H1 (cell line): ENCODE results near the gene PCDHA1. TPM values are rescaled to one million over a fixed set of nuclear protein-coding genes. Genes with fewer than 3 reads are reported as not detected.

ENCODE experiments used
- CTCF ChIA-PET: fragments of 300-600 bp; sonication (Branson Sonifier 250); formaldehyde crosslinking; loops from one replicate; lab custom pipeline; 2021; ENCODE audit not compliant: partially characterized antibody; lab: Charles Lee
- POLR2A ChIA-PET: fragments of 300-600 bp; sonication (Branson Sonifier 250); formaldehyde crosslinking; loops from one replicate; lab custom pipeline; 2021; ENCODE audit warnings: inconsistent platforms; ENCODE audit not compliant: partially characterized antibody; lab: Charles Lee
- DNase-seq, 2 experiments: peaks; one replicate each; pipeline versions ENCODE4 v3.0.0 to v3.0.0-alpha.2; 2010 to 2022; ENCODE audit warnings: low spot score in 2 of 2, low read depth in 1 of 2, mixed read lengths in 1 of 2
- FAIRE-seq: peaks from 2 replicates; lab custom pipeline; 2011; peaks lifted over from hg19 to GRCh38; lab: Jason Lieb, UNC
- H2AFZ ChIP-seq: 2 replicates; pipeline ENCODE4 v1.8.1; 2012; ENCODE audit warnings: low read length, inconsistent platforms
- H2AK5ac ChIP-seq: 2 replicates; pipeline ENCODE4 v1.6.1; 2013; ENCODE audit warnings: low read depth, low read length
- H2BK120ac ChIP-seq: replicated peaks from 2 replicates; pipeline ENCODE3; 2013; ENCODE audit warnings: low read depth, low read length, inconsistent platforms
- H2BK12ac ChIP-seq: 2 replicates; pipeline ENCODE4 v1.6.1; 2013; ENCODE audit warnings: low read depth, low read length
- H2BK15ac ChIP-seq: 2 replicates; pipeline ENCODE4 v1.6.1; 2013; ENCODE audit warnings: low read length
- H2BK20ac ChIP-seq: 2 replicates; pipeline ENCODE4 v1.6.1; 2013; ENCODE audit warnings: low read length
- H2BK5ac ChIP-seq: 2 replicates; pipeline ENCODE4 v1.6.1; 2013; ENCODE audit warnings: low read depth, low read length
- H3K14ac ChIP-seq: 2 replicates; pipeline ENCODE4 v1.6.1; 2013; ENCODE audit warnings: inconsistent platforms; ENCODE audit not compliant: insufficient read length
- H3K18ac ChIP-seq: 2 replicates; pipeline ENCODE4 v1.6.1; 2013; ENCODE audit warnings: low read length; ENCODE audit errors: extremely low read depth
- H3K23ac ChIP-seq: 2 replicates; pipeline ENCODE4 v1.6.1; 2013; ENCODE audit warnings: inconsistent platforms; ENCODE audit not compliant: insufficient read length
- H3K23me2 ChIP-seq: 2 replicates; pipeline ENCODE4 v1.6.1; 2013; ENCODE audit warnings: low read depth, low read length
- H3K27ac ChIP-seq: 2 replicates; pipeline ENCODE4 v1.6.1; 2011; ENCODE audit warnings: low read depth, low read length, inconsistent platforms
- H3K27me3 ChIP-seq, 4 experiments: replicated peaks in 1 of 4; 1 replicate in 1 of 4; 2 replicates in 3 of 4; pipeline versions ENCODE4 v1.6.1 to v1.8.1; 2011 to 2013; ENCODE audit warnings: low read length in 3 of 4, mild to moderate bottlenecking in 3 of 4, inconsistent platforms in 2 of 4, mixed read lengths in 2 of 4, moderate library complexity in 1 of 4; ENCODE audit not compliant: control insufficient read depth in 3 of 4, insufficient read depth in 3 of 4; ENCODE audit errors: extremely low read depth in 1 of 4
- H3K36me3 ChIP-seq, 4 experiments: 2 replicates each; pipeline versions ENCODE4 v1.6.1 to v1.8.1; 2011 to 2013; ENCODE audit warnings: mild to moderate bottlenecking in 4 of 4, low read length in 3 of 4, moderate library complexity in 2 of 4, control low read depth in 1 of 4, inconsistent platforms in 1 of 4; ENCODE audit not compliant: insufficient read depth in 4 of 4, control insufficient read depth in 2 of 4
- H3K4ac ChIP-seq: replicated peaks from 2 replicates; pipeline ENCODE3; 2013; ENCODE audit warnings: low read length, low read depth, mixed read lengths, inconsistent platforms; ENCODE audit not compliant: insufficient read length
- H3K4me1 ChIP-seq, 4 experiments: replicated peaks in 1 of 4; 1 replicate in 1 of 4; 2 replicates in 3 of 4; pipeline versions ENCODE4 v1.6.1 to v1.8.1; 2011 to 2013; ENCODE audit warnings: low read length in 3 of 4, inconsistent platforms in 2 of 4, mixed read lengths in 1 of 4; ENCODE audit not compliant: insufficient read depth in 4 of 4, control insufficient read depth in 3 of 4
- H3K4me2 ChIP-seq, 2 experiments: 2 replicates each; pipeline versions ENCODE4 v1.6.1 to v1.8.1; 2011 to 2013; ENCODE audit warnings: low read depth in 2 of 2, low read length in 2 of 2, control low read depth in 1 of 2, inconsistent platforms in 1 of 2, mild to moderate bottlenecking in 1 of 2; ENCODE audit not compliant: insufficient read depth in 1 of 2
- H3K4me3 ChIP-seq, 4 experiments: fragments of 200-600, 300-600 bp in 1 of 4; sonication (generic), shearing (Covaris generic), sonication (Bioruptor Twin) in 1 of 4; 2 replicates each; pipeline versions ENCODE4 v1.5.1 to v1.8.1; 2011 to 2016; ENCODE audit warnings: low read length in 4 of 4, low read depth in 3 of 4, control low read depth in 2 of 4, inconsistent platforms in 2 of 4, mild to moderate bottlenecking in 2 of 4, mixed read lengths in 1 of 4, moderate library complexity in 1 of 4; ENCODE audit not compliant: insufficient read depth in 2 of 4; ENCODE audit errors: extremely low read depth in 1 of 4
- H3K56ac ChIP-seq: replicated peaks from 2 replicates; pipeline ENCODE3; 2013; ENCODE audit warnings: low read depth, mild to moderate bottlenecking, mixed read lengths, low read length, inconsistent platforms; ENCODE audit not compliant: insufficient read length
- H3K79me1 ChIP-seq: 2 replicates; pipeline ENCODE4 v1.6.1; 2013; ENCODE audit warnings: low read depth, low read length, control low read depth
- H3K79me2 ChIP-seq, 2 experiments: 2 replicates each; pipeline versions ENCODE4 v1.6.1 to v1.8.1; 2012 to 2013; ENCODE audit warnings: low read length in 2 of 2, mild to moderate bottlenecking in 2 of 2, inconsistent platforms in 1 of 2; ENCODE audit not compliant: insufficient read depth in 2 of 2, control insufficient read depth in 1 of 2
- H3K9ac ChIP-seq, 4 experiments: replicated peaks in 1 of 4; 1 replicate in 1 of 4; 2 replicates in 3 of 4; pipeline versions ENCODE4 v1.6.1 to v1.8.1; 2011 to 2013; ENCODE audit warnings: low read depth in 3 of 4, low read length in 3 of 4, control low read depth in 2 of 4, mild to moderate bottlenecking in 2 of 4, moderate library complexity in 2 of 4, inconsistent platforms in 1 of 4; ENCODE audit errors: extremely low read depth in 1 of 4
- H3K9me3 ChIP-seq, 2 experiments: 2 replicates each; pipeline versions ENCODE4 v1.6.1 to v1.8.1; 2012 to 2013; ENCODE audit warnings: mild to moderate bottlenecking in 2 of 2, moderate library complexity in 2 of 2, control low read depth in 1 of 2, inconsistent platforms in 1 of 2, low read depth in 1 of 2, low read length in 1 of 2, mixed read lengths in 1 of 2; ENCODE audit not compliant: insufficient read depth in 2 of 2
- H4K20me1 ChIP-seq, 2 experiments: replicated peaks in 1 of 2; 2 replicates each; pipeline versions ENCODE3 to v1.8.1; 2011 to 2013; ENCODE audit warnings: inconsistent platforms in 2 of 2, low read length in 2 of 2, mild to moderate bottlenecking in 1 of 2; ENCODE audit not compliant: insufficient read depth in 2 of 2, control insufficient read depth in 1 of 2
- H4K5ac ChIP-seq: 2 replicates; pipeline ENCODE4 v1.6.1; 2013; ENCODE audit warnings: low read length, low read depth, mixed read lengths, inconsistent platforms; ENCODE audit not compliant: insufficient read length
- H4K8ac ChIP-seq: 2 replicates; pipeline ENCODE4 v1.8.0; 2013; ENCODE audit warnings: mild to moderate bottlenecking, moderate library complexity, low read length, inconsistent platforms; ENCODE audit not compliant: insufficient read depth; ENCODE audit errors: extremely low read depth
- H4K91ac ChIP-seq: replicated peaks from 2 replicates; pipeline ENCODE3; 2013; ENCODE audit warnings: low read length, mixed read lengths, inconsistent platforms; ENCODE audit not compliant: insufficient read length
- CEBPB ChIP-seq: IDR thresholded peaks from 2 replicates; pipeline ENCODE4 v1.6.1; 2012; ENCODE audit warnings: low read depth, low read length
- GABPA ChIP-seq: IDR thresholded peaks from 2 replicates; pipeline ENCODE4 v1.6.1; 2011; ENCODE audit warnings: mild to moderate bottlenecking, low read length, moderate library complexity, borderline replicate concordance; ENCODE audit not compliant: insufficient read depth
- WGBS, 2 experiments: shearing (Covaris generic) in 1 of 2; methylation state at CpG; one replicate each; pipeline versions ENCODE4 v1.1.6 to v1.1.7; 2013 to 2015; ENCODE audit warnings: low lambda C conversion rate in 2 of 2, mixed read lengths in 2 of 2, inconsistent platforms in 1 of 2, low coverage in 1 of 2, missing lambda C conversion rate in 1 of 2; ENCODE audit not compliant: insufficient replicate concordance in 2 of 2, insufficient coverage in 1 of 2, insufficient read length in 1 of 2; ENCODE audit errors: extremely low coverage in 1 of 2, missing lambda C conversion rate in 1 of 2; 5-methylcytosine and 5-hydroxymethylcytosine counted together
- polyA plus RNA-seq, 7 experiments: library from polyadenylated mRNA; depleted of rRNA in 3 of 7; stranded (reverse) in 5 of 7; unstranded in 2 of 7; fragments of >200 nt in 5 of 7; fragments of 200-250 nt in 2 of 7; gene quantifications; 1 replicate in 5 of 7; 2 replicates in 1 of 7; 4 replicates in 1 of 7; pipeline versions ENCODE4 v1.2.1 to v1.2.3, GENCODE V29; 2011 to 2013; ENCODE audit warnings: missing spikeins in 2 of 7, mixed read lengths in 2 of 7
- total RNA-seq: library from RNA; stranded (reverse); fragmentation: NEBNext Ultra II Directional; extraction: Animal tissue kit (Norgen Biotek cat#: 25700); gene quantifications from 2 replicates; pipeline ENCODE4 v1.2.1, GENCODE V29; 2021

Gene PCDHA1
- total and polyA plus RNA-seq, 2 of the 8 experiments (the other 6 are each of a cell fraction or from before 2014, with no cell fraction given), result 0.23 to 0.50 TPM

GRCh38 chr5:141022384-141022783 is 236.4 kb downstream of the PCDHA1 start:
- no peak overlapping the region for H3K18ac ChIP-seq

More at GRCh38 chr5:141022384-141022783, 236.4 kb downstream of the PCDHA1 start:
- no peak overlapping the region for H3K23ac ChIP-seq
- no peak overlapping the region for H2BK12ac ChIP-seq
- no peaks in the 10 kb centered on the region for H3K36me3 ChIP-seq
- no peak overlapping the region for H4K91ac ChIP-seq
- H4K20me1 ChIP-seq, result no peaks in the 10 kb centered on the region
- no peaks in the 10 kb centered on the region for H3K79me1 ChIP-seq
- no peak overlapping the region for H4K8ac ChIP-seq
- no peak overlapping the region for H2BK20ac ChIP-seq
- ChIA-PET POLR2A (no interaction called here), CTCF (interaction anchor here (0.9 to 1.5 kb wide), 3 partner anchors 17 to 147 kb away, joined by 3 to 6 read pairs (median 4); no protein-coding TSS in a partner anchor)
- no peaks in the 10 kb centered on the region for H3K9me3 ChIP-seq
- H3K27ac ChIP-seq, result no peak overlapping the region
- no peak overlapping the region for H3K4ac ChIP-seq
- H3K4me2 ChIP-seq, result no peak overlapping the region
- no peak overlapping the region for H2AFZ ChIP-seq
- DNase-seq (no peak), FAIRE-seq (no peak)
- no peak overlapping the region for H2BK120ac ChIP-seq
- no peak overlapping the region for H3K56ac ChIP-seq
- no peak overlapping the region for H2BK5ac ChIP-seq
- no peak overlapping the region for H2BK15ac ChIP-seq
- no peak overlapping the region for H3K14ac ChIP-seq
- H2AK5ac ChIP-seq, result no peak overlapping the region
- no peak overlapping the region for H3K9ac ChIP-seq
- no peak overlapping the region for H4K5ac ChIP-seq
- no peak for TF ChIP-seq GABPA
- TF ChIP-seq CEBPB, result peak; percentile 57; the same call in 1 of the 2 replicates
- no peaks in the 10 kb centered on the region for H3K79me2 ChIP-seq
- no peaks in the 10 kb centered on the region for H3K4me1 ChIP-seq
- no peak overlapping the region for H3K4me3 ChIP-seq
- no peaks in the 10 kb centered on the region for H3K27me3 ChIP-seq
- H3K23me2 ChIP-seq, result no peaks in the 10 kb centered on the region
- WGBS, 2 experiments, result 92% methylated on average over 1 of the region's 1 CpG; no CpG with 5 or more reads in 1 of the 2 experiments
